ENCODE measurements around the gene FIP1L1. TPM values are rescaled to one million over a fixed set of nuclear protein-coding genes. Genes with fewer than 3 reads are reported as not detected.
"Not testable (repeated sequence)": the region's sequence is repeated elsewhere in the genome, so short reads cannot be mapped to it uniquely, and the experiment has no call there.

Gene FIP1L1, protein sequence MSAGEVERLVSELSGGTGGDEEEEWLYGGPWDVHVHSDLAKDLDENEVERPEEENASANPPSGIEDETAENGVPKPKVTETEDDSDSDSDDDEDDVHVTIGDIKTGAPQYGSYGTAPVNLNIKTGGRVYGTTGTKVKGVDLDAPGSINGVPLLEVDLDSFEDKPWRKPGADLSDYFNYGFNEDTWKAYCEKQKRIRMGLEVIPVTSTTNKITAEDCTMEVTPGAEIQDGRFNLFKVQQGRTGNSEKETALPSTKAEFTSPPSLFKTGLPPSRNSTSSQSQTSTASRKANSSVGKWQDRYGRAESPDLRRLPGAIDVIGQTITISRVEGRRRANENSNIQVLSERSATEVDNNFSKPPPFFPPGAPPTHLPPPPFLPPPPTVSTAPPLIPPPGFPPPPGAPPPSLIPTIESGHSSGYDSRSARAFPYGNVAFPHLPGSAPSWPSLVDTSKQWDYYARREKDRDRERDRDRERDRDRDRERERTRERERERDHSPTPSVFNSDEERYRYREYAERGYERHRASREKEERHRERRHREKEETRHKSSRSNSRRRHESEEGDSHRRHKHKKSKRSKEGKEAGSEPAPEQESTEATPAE
- 36.3 and 45.4 TPM in 2 replicates for total RNA-seq (2014; rRNA removed; shearing (Covaris generic))

GRCh38 chr4:53377319-53378170 is at the start of gene FIP1L1:
Gene FIP1L1 (plus strand): TSS chr4:53377641. CDS start chr4:53377839, 198 bp downstream.
- DNase-seq (ENCODE audit: low spot score), result peak; percentile 88

DNA sequence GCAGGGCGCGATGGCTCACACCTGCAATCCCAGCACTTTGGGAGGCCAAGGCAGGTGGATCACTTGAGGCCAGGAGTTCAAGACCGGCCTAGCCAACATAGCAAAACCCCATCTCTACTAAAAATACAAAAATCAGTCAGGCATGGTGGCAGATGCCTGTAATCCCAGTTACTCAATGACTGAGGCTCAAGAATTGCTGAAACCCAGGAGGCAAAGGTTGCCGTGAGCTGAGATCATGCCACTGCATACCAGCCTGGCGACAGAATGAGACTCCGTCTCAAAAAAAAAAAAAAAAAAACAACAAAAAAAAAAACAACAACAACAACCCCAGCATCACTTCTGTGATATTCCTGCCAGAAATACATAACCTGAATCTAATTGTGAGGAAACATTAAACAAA is 42.5 kb upstream of the FIP1L1 start:
- DNase-seq (ENCODE audit: low spot score), result not testable (repeated sequence)

- not testable (repeated sequence) for DNase-seq (ENCODE audit: low spot score)
Observed at GRCh38 chr4:53340145-53340544, 37.3 kb upstream of the FIP1L1 start.

GRCh38 chr4:53346392-53346791 is 31.0 kb upstream of the FIP1L1 start:
- DNase-seq (ENCODE audit: low spot score), result not testable (repeated sequence)

- DNase-seq (ENCODE audit: low spot score), result no peak
Observed at GRCh38 chr4:53346920-53347852, 30.3 kb upstream of the FIP1L1 start.

DNA sequence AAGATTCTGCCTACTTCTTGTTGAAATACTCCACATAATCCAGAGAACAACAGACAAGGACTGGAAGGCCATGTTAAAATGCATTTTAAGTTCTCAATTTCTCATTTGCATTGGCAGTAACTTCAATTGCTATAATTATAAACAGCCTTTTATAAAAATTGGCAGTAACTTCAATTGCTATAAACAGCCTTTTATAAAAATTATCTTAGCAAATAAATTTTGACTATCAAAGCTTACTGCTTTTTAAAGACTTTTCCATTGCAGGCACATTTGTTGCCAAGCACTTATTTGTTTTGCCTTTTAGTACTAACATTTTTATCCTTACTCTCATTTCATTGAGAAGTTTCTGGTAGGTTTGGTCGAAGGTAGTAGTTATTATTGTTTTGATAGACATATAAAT is 29.4 kb upstream of the FIP1L1 start:
- no peak for DNase-seq (ENCODE audit: low spot score)

GRCh38 chr4:53349091-53349491 is 28.4 kb upstream of the FIP1L1 start:
- DNase-seq (ENCODE audit: low spot score), result no peak

DNA sequence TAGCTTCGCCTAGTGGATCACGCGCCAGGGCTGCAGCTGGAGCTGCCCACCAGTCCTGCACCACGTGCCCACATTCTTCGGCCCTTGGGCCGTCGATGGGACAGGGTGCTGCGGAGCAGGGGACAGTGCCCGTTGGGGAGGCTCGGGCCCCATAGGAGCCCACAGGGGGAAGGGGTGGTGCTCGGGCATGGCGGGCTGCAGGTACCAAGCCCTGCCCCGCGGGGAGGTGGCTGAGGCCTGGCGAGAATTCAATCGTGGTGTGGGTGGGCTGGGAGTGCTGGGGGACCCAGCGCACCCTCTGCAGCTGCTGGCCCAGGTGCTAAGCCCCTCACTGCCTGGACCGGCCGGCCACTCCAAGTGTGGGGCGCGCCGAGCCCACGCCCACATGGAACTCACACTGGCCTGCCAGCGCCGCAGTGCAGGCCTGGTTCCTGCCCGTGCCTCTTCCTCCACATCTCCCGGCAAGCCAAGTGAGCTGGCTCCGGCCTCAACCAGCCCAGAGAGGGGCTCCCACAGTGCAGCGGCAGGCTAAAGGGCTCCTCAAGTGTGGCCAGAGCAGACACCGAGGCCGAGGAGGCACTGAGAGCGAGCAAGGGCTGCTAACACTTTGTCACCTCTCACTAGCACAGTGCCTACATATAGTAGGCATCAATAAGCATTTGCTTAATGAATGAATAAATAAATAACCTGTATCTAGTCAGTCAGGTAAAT is 23.3 kb upstream of the FIP1L1 start:
- DNase-seq (ENCODE audit: low spot score), result no peak

GRCh38 chr4:53355930-53356521 is 21.4 kb upstream of the FIP1L1 start:
- DNase-seq (ENCODE audit: low spot score), result no peak

DNA sequence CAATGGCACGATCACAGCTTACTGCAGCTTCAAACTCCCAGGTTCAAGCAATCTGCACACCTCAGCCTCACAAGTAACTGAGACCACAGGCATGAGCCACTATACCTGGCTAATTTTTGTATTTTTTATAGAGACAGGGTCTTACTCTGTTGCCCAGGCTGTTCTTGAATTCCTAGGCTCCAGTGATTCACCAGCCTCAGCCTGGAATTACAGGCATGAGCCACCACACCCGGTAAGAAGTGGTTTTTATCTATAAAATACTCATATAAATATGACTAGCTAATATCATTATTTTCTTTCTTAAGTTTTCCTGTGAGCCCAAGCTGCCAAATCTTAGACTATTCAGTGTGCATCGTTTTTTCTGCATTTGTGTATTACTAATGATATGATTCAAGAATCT is 16.0 kb upstream of the FIP1L1 start:
- no peak for DNase-seq (ENCODE audit: low spot score)

DNA sequence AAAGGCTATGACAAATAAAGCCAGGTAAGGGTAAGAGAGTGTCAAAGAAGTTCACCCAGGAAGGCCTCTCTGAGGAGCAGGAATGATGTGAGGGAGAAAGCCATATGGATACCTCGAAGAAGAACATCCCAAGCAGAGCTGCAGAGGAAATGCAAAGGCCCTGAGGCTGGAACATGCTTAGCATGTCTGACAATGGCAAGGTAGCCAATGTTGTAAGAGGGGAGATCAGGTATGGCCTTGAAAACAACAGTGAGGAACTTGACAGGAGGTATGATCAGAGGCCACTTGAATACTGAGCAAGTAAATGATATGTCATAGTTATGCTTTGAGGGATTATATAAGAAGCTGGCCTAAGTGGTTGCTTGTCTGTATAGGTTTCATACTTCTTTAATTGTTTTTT is 15.3 kb upstream of the FIP1L1 start:
- no peak for DNase-seq (ENCODE audit: low spot score)

DNA sequence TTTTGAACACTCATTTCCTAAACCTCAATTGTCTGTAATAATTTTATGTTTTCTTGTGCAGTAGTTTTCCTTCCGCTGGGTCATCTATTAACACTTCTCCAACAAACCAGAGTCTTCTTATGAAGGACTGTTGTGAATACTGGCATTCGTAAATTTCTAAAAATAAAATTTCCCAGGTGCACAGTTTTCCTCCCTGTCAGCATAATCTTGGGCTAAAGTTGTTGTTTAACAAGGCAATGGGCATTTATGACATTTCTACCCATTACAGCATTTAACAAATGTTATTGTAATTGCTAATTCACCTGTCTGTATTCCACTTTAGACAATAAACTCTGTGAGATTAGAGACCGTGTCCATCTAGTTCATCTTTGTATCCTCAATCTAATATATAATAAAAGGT is 12.8 kb upstream of the FIP1L1 start:
- no peak for DNase-seq (ENCODE audit: low spot score)

- DNase-seq (ENCODE audit: low spot score), result no peak
Observed at GRCh38 chr4:53365121-53365485, 12.3 kb upstream of the FIP1L1 start.

GRCh38 chr4:53365486-53366300 is 11.7 kb upstream of the FIP1L1 start, which contains the start of gene SCFD2:
Gene SCFD2 (minus strand): TSS chr4:53366061.
- peak; percentile 98 for DNase-seq (ENCODE audit: low spot score)

DNA sequence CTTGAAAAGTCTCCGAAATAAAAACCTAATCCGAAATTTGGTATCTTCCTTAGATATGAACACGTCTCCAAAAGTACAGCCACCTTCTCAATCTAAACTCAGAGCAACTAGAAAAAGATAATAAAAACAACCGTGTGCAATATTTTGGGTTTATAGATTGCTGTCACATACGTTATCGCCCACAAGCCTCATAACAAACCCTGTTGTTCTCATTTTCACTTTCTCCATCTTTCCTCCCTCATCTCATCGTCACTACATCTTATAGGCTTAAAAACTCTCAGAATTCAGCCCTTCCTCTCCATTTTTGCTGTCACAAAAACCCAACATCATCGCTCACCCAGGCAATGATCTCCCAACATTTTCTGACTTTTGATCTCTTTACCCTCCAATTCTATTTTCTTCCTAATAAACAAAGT is 11.1 kb upstream of the FIP1L1 start:
- DNase-seq (ENCODE audit: low spot score), result no peak

- no peak for DNase-seq (ENCODE audit: low spot score)
Observed at GRCh38 chr4:53367721-53368120, 9.7 kb upstream of the FIP1L1 start.

DNA sequence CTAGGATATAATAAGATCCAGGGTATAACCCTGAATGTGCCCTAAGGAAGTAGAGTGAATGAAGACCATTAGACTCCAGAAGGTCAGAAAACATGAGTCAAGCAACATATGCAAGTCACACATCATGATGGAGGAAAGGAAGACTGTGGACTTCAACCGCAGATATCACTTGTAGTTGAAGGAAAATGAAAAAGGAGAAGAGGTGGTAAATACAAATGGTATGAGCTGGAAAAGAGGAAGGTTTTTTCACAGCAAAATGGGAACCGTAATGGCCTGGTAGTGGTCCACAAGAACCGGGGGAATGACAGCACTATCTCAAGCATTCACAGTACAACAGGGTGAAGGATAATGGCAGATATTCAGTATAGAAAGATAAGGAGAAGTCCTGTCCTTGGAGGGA is 6.4 kb upstream of the FIP1L1 start:
- DNase-seq (ENCODE audit: low spot score), result no peak

GRCh38 chr4:53371843-53372521 is 5.5 kb upstream of the FIP1L1 start:
- no peak for DNase-seq (ENCODE audit: low spot score)

DNA sequence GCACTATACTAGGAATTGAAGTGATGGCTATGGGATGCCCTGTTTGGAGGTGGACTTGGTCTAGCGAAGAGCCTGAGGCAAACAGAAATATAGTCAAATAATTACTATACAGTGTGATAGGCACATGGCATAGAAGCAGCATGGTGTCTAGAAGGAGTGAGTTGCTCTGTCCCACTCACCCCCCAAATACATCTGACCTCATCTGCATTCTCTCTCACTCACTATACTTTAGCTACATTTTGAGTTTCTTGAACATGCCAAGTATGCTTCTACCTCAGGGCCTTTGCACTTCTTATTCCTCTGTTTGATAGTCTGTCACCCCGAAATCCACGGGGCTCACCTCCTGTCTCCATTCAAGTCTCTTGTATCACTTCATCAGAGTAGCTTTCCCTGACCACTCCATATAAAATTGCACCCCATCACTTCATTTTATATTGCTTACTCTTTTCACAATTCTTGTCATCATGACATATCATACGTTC is 2.6 kb upstream of the FIP1L1 start:
- DNase-seq (ENCODE audit: low spot score), result no peak
